Middle frontal gyrus (tissue), 1 donor: Measurements from ENCODE around the gene CFAP251.
"Not testable (repeated sequence)": the region's sequence is repeated elsewhere in the genome, so short reads cannot be mapped to it uniquely, and the experiment has no call there.

Experiments
- DNase-seq: peaks from one replicate; pipeline ENCODE4 v3.0.0-alpha.2; 2015; ENCODE audit warnings: low spot score; ENCODE audit errors: extremely low spot score

The CFAP251 gene

GRCh38 chr12:121974026-121974985, 55.9 kb downstream of the CFAP251 start:
- no peak for DNase-seq

- no peak for DNase-seq
These were observed 56.6 kb downstream of the CFAP251 start for GRCh38 chr12:121975021-121975420.

- DNase-seq = no peak
These were observed 58.6 kb downstream of the CFAP251 start for GRCh38 chr12:121976950-121977349.

GRCh38 chr12:121980191-121980891, 61.9 kb downstream of the CFAP251 start:
- no peak for DNase-seq

- no peak for DNase-seq
These were observed 62.5 kb downstream of the CFAP251 start for GRCh38 chr12:121980892-121981272.

GRCh38 chr12:121981456-121981855, 63.1 kb downstream of the CFAP251 start:
- DNase-seq = no peak

- no peak for DNase-seq
These were observed 64.6 kb downstream of the CFAP251 start for GRCh38 chr12:121982950-121983349.

- no peak for DNase-seq
These were observed 65.3 kb downstream of the CFAP251 start for GRCh38 chr12:121983536-121984210.

GRCh38 chr12:121986489-121987245, 68.3 kb downstream of the CFAP251 start:
- no peak for DNase-seq

GRCh38 chr12:121988519-121988918, 70.1 kb downstream of the CFAP251 start:
- not testable (repeated sequence) for DNase-seq

GRCh38 chr12:121989276-121990113, 71.1 kb downstream of the CFAP251 start:
- no peak for DNase-seq

GRCh38 chr12:121990114-121990647, 71.8 kb downstream of the CFAP251 start:
- no peak for DNase-seq

- no peak for DNase-seq
These were observed 72.6 kb downstream of the CFAP251 start for GRCh38 chr12:121990692-121991603.

- DNase-seq = no peak
These were observed 73.9 kb downstream of the CFAP251 start for GRCh38 chr12:121992059-121992879.

GRCh38 chr12:121996050-121996944, 77.9 kb downstream of the CFAP251 start:
- DNase-seq = no peak

GRCh38 chr12:121996945-121997612, 78.7 kb downstream of the CFAP251 start:
- no peak for DNase-seq
